ENCODE data around the gene SLC49A3.
"Not testable (repeated sequence)": the region's sequence is repeated elsewhere in the genome, so short reads cannot be mapped to it uniquely, and the experiment has no call there.

The SLC49A3 gene

DNA sequence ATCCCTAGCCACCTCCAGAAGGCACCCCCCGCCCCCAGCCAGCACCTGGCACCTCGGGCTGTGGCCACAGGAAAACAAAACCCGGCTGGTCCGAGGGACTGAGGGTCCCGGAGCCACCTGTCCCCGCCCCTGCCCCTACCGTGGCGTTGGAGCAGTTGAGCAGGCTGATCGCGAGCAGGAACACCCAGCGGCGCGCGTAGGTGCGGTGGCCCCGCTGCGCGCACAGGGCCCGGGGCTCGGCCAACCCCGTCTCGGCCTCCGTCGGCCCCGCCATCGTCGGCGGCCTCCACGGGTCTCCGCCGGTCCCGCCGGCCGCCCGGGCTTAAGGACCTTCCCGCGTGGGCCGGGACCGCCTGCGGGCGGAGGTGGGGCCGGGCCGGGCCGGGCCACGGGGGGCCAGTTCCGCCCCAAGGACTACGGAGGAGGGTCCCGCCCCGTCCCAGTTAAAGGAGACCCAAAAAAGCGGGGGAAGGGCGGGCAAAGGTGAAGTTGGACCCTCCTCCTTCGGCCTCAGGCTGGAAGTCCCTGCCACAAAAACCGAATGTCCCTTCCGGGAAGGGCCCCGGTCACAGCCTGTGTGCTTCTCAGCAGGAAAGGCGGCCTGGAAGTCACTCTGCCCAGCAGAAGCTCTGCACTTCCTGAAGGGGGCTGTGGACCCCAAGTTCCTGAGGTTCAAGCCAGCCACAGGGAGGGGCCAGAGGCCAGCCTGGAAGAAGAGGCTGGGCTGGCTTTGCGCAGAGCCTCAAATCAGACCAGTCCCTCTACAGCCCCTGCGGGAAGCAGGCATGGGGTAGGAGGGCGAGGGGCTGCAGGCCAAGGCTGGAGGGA, at the start of gene SLC49A3:
TSS of gene SLC49A3 (minus strand) at position 298 of the 828 bp plus-strand sequence. CDS start at position 274, 24 bp downstream.
- H3K4me3 ChIP-seq (ENCODE audit: control insufficient read depth, low read depth, low read length): peak within 1 kb of the TSS; percentile 38
- TF ChIP-seq, protein P1, sequence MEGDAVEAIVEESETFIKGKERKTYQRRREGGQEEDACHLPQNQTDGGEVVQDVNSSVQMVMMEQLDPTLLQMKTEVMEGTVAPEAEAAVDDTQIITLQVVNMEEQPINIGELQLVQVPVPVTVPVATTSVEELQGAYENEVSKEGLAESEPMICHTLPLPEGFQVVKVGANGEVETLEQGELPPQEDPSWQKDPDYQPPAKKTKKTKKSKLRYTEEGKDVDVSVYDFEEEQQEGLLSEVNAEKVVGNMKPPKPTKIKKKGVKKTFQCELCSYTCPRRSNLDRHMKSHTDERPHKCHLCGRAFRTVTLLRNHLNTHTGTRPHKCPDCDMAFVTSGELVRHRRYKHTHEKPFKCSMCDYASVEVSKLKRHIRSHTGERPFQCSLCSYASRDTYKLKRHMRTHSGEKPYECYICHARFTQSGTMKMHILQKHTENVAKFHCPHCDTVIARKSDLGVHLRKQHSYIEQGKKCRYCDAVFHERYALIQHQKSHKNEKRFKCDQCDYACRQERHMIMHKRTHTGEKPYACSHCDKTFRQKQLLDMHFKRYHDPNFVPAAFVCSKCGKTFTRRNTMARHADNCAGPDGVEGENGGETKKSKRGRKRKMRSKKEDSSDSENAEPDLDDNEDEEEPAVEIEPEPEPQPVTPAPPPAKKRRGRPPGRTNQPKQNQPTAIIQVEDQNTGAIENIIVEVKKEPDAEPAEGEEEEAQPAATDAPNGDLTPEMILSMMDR (conservative IDR thresholded peaks at IDR 0.05; ENCODE audit: control insufficient read depth, insufficient read depth, low read depth, low read length): no peak

DNA sequence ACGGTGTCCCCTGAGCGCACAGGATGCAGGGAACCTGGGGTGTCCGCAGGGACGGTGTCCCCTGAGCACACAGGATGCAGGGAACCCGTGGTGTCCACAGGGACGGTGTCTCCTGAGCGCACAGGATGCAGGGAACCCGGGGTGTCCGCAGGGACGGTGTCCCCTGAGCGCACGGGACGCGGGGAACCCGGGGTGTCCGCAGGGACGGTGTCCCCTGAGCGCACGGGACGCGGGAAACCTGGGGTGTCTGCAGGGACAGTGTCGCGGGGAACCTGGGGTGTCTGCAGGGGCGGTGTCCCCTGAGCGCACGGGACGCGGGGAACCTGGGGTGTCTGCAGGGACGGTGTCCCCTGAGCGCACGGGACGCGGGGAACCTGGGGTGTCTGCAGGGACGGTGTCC, 47.6 kb upstream of the SLC49A3 start:
- DNase-seq (ENCODE audit: low read depth); H3K4me3 ChIP-seq (ENCODE audit: control insufficient read depth, low read depth, low read length): not testable (repeated sequence)

More for the DNA sequence above, at the start of gene SLC49A3:
- DNase-seq (ENCODE audit: low read depth): no peak

DNA sequence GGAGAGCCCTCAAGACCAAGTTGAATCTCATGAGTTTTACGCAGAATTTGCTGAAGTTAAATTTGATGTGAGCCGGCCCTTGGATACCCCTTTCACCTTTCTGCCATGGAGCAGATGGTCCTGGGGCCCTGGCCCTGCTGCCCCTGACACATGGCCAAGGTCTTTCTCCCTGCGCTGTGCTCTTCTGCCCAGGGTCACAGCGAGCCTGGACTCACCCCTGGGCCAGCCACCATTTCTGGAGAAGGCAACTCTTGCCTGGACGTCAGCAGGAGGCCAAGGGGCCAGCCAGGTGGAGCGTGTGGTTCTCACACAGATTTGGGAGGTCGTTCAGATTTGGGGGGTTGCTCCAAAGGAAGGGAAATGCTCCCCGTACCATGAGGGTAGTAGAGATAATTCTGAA, 46.6 kb upstream of the SLC49A3 start:
- no peak for DNase-seq (ENCODE audit: low read depth)
- H3K4me3 ChIP-seq (ENCODE audit: control insufficient read depth, low read depth, low read length): no peak overlapping the region
- TF ChIP-seq, protein P1 (conservative IDR thresholded peaks at IDR 0.05; ENCODE audit: control insufficient read depth, insufficient read depth, low read depth, low read length): no peak

DNA sequence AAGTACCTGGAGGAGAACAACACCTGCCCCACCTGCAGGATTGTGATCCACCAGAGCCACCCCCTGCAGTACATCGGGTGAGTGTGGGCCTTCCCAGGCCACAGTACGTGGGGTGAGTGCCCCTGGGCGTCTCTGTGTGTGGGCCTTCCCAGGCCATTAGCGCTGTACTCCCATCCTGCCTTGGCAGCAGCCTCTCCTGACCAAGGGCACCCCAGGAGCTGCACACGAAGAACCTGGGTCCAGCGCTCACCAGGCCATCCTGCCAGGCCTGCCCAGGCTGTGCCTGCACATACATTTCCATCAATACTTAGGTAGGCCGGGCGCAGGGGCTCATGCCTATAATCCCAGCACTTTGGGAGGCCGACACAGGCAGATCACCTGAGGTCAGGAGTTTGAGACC, 46.0 kb upstream of the SLC49A3 start:
- no peak overlapping the region for H3K4me3 ChIP-seq (ENCODE audit: control insufficient read depth, low read depth, low read length)
- no peak for DNase-seq (ENCODE audit: low read depth)
- TF ChIP-seq, protein P1 (conservative IDR thresholded peaks at IDR 0.05; ENCODE audit: control insufficient read depth, insufficient read depth, low read depth, low read length): no peak

DNA sequence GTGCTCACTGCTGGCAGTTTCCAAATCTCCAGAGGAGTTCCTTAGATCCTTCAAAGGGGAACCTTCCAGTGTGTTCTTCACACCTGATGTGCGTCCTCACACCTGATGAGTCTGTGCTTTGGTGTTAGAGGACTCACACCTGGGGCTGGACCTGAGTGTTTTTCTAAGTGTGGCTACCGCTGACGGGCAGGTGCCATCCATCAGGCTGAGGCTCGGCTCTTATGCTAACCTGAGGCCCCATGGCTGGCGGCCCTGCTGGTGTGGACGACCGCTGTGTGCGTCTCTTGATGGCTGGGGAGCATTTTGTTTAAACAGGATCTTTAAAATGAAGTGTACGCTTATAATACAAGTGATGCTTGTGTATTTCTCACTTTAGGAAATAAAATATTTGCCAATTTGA, 45.1 kb upstream of the SLC49A3 start:
- TF ChIP-seq, protein P1 (conservative IDR thresholded peaks at IDR 0.05; ENCODE audit: control insufficient read depth, insufficient read depth, low read depth, low read length): no peak
- no peak overlapping the region for H3K4me3 ChIP-seq (ENCODE audit: control insufficient read depth, low read depth, low read length)
- no peak for DNase-seq (ENCODE audit: low read depth)

DNA sequence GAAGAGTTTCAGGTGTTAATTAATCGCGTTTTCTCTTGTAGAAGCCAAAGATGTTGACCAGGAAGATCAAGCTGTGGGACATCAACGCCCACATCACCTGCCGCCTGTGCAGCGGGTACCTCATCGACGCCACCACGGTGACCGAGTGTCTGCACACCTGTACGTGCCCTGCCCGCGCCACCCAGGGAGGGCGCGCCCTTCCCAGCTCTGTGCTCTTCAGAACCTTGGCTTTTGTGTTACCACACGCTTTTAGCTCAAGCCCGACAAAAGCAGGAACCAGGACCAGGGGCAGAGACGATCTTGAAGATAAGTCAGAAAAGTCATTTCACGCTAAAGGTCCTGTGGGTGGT, 44.7 kb upstream of the SLC49A3 start:
- no peak for DNase-seq (ENCODE audit: low read depth)
- TF ChIP-seq, protein P1 (conservative IDR thresholded peaks at IDR 0.05; ENCODE audit: control insufficient read depth, insufficient read depth, low read depth, low read length): no peak
- H3K4me3 ChIP-seq (ENCODE audit: control insufficient read depth, low read depth, low read length): no peak overlapping the region

DNA sequence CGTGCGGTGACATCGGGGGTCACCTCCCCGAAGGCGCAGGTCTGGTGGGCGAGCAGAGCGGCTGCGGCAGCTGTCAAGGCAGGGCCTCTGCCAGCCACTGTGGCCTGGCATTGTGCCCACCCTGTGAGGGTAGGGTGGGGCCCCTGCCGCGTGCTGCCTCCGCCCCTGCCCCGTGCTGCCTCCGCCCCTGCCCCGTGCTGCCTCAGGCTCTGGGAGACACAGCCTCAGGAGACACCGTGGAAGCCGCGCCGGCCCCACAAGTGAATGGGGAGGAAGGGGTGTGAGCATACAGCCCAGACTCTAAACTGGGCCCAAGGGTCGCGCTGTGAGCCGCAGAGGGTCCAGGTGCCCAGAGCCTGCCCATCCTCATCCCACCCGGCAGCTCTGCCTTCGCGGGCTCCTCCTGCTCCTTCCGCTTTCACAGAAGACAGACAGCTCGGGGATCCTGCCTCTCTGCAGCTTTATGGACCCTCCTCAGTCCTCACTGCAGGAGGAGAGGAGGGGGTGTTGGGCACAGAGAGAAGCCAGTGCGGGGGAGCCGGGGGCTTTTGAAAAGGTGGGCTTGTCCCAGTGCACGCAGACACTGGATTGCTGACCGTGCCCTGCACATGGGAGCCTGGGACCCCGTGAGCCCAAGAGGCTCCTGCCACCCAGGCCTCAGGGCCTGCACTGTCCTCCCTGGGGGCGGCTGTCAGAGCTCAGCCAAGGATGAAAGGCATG, 44.1 kb upstream of the SLC49A3 start:
- no peak for DNase-seq (ENCODE audit: low read depth)
- TF ChIP-seq, protein P1 (conservative IDR thresholded peaks at IDR 0.05; ENCODE audit: control insufficient read depth, insufficient read depth, low read depth, low read length): no peak
- no peak overlapping the region for H3K4me3 ChIP-seq (ENCODE audit: control insufficient read depth, low read depth, low read length)
